Fibroblast of lung (primary cell): ENCODE results near the gene ATP10B. TPM values are rescaled to one million over a fixed set of nuclear protein-coding genes. Genes with fewer than 3 reads are reported as not detected.

Experiments
- DNase-seq, 2 donors: peaks; one replicate each; pipeline versions ENCODE4 v3.0.0 to v3.0.0-alpha.2; 2010; ENCODE audit warnings: low read depth in 2 of 2
- H2AFZ ChIP-seq: 2 replicates; pipeline ENCODE4 v1.5.1; 2012; ENCODE audit warnings: low read length, control low read depth, inconsistent platforms
- H3K27ac ChIP-seq: 2 replicates; pipeline ENCODE4 v1.5.1; 2011; ENCODE audit warnings: low read length, control low read depth; ENCODE audit not compliant: insufficient read depth
- H3K27me3 ChIP-seq: 2 replicates; pipeline ENCODE4 v1.5.1; 2011; ENCODE audit warnings: mild to moderate bottlenecking, low read length; ENCODE audit not compliant: control insufficient read depth, insufficient read depth
- H3K36me3 ChIP-seq: 2 replicates; pipeline ENCODE4 v1.5.1; 2011; ENCODE audit warnings: low read length; ENCODE audit not compliant: control insufficient read depth, insufficient read depth
- H3K4me1 ChIP-seq: 2 replicates; pipeline ENCODE4 v1.5.1; 2011; ENCODE audit warnings: low read length; ENCODE audit not compliant: control insufficient read depth, insufficient read depth; ENCODE audit errors: extremely low read depth
- H3K4me2 ChIP-seq: 2 replicates; pipeline ENCODE4 v1.5.1; 2011; ENCODE audit warnings: low read length, control low read depth; ENCODE audit not compliant: insufficient read depth; ENCODE audit errors: extremely low read depth
- H3K4me3 ChIP-seq, 4 experiments: fragments of 200-600 bp in 1 of 4; sonication (generic) in 1 of 4; replicated peaks in 1 of 4; 2 replicates each; pipeline ENCODE4 v1.5.1; 2011 to 2016; ENCODE audit warnings: low read length in 4 of 4, low read depth in 3 of 4, mild to moderate bottlenecking in 3 of 4, control low read depth in 2 of 4, inconsistent platforms in 1 of 4, mixed read lengths in 1 of 4; ENCODE audit not compliant: insufficient read depth in 1 of 4; ENCODE audit errors: control extremely low read depth in 1 of 4
- H3K79me2 ChIP-seq: 2 replicates; pipeline ENCODE4 v1.5.1; 2012; ENCODE audit warnings: mild to moderate bottlenecking, low read length, inconsistent platforms; ENCODE audit not compliant: control insufficient read depth, insufficient read depth
- H3K9ac ChIP-seq: 2 replicates; pipeline ENCODE4 v1.5.1; 2011; ENCODE audit warnings: mild to moderate bottlenecking, low read length, control low read depth; ENCODE audit not compliant: insufficient read depth
- H3K9me3 ChIP-seq: 2 replicates; pipeline ENCODE4 v1.5.1; 2012; ENCODE audit warnings: low read depth, low read length; ENCODE audit not compliant: control insufficient read depth, insufficient read depth
- H4K20me1 ChIP-seq: 2 replicates; pipeline ENCODE4 v1.5.1; 2011; ENCODE audit warnings: low read length; ENCODE audit not compliant: control insufficient read depth, insufficient read depth; ENCODE audit errors: extremely low read depth
- CTCF ChIP-seq, 2 donors: IDR thresholded peaks in 1 of 2; conservative IDR thresholded peaks in 1 of 2; 1 replicate in 1 of 2; 2 replicates in 1 of 2; pipeline ENCODE4 v1.5.1; 2011 to 2012; ENCODE audit warnings: low read length in 2 of 2, control low read depth in 1 of 2, inconsistent platforms in 1 of 2, low read depth in 1 of 2, mild to moderate bottlenecking in 1 of 2
- EZH2 ChIP-seq: IDR thresholded peaks from 2 replicates; pipeline ENCODE4 v1.5.1; 2012; ENCODE audit warnings: low read length, control low read depth, mild to moderate bottlenecking; ENCODE audit errors: missing control alignments
- polyA plus RNA-seq, 2 donors: library from polyadenylated mRNA; depleted of rRNA in 1 of 2; stranded (reverse) in 1 of 2; unstranded in 1 of 2; fragments of >200 nt; gene quantifications; 2 replicates each; pipeline ENCODE4 v1.2.1, GENCODE V29; 2011 to 2012; ENCODE audit warnings: missing spikeins in 1 of 2
- total RNA-seq: library from RNA; depleted of rRNA; stranded (reverse); fragments of >200 nt; gene quantifications from 2 replicates; pipeline ENCODE4 v1.2.1, GENCODE V29; 2014

The ATP10B gene
- total and polyA plus RNA-seq, 2 donors (not counting 1 experiment from before 2014, with no cell fraction given): not detected

GRCh38 chr5:160667160-160667559 lies 184.9 kb downstream of the ATP10B start:
- Histone ChIP-seq H3K9me3 (no peaks in the 10 kb centered on the region), H3K27me3 (no peaks in the 10 kb centered on the region), H3K36me3 (no peaks in the 10 kb centered on the region), H3K4me2 (no peak overlapping the region), H3K27ac (no peak overlapping the region), H4K20me1 (no peaks in the 10 kb centered on the region), H2AFZ (no peak overlapping the region), H3K9ac (no peak overlapping the region), H3K4me1 (no peaks in the 10 kb centered on the region), H3K4me3 (no peak overlapping the region), H3K79me2 (no peaks in the 10 kb centered on the region)
- no peak for DNase-seq
- TF ChIP-seq EZH2 (no peak), CTCF (conservative IDR thresholded peaks at IDR 0.05 in 1 of 2, IDR thresholded peaks at IDR 0.05 in 1 of 2; ENCODE audit: low read depth in 1 of 2, low read length in 2 of 2) (no peak)

DNA sequence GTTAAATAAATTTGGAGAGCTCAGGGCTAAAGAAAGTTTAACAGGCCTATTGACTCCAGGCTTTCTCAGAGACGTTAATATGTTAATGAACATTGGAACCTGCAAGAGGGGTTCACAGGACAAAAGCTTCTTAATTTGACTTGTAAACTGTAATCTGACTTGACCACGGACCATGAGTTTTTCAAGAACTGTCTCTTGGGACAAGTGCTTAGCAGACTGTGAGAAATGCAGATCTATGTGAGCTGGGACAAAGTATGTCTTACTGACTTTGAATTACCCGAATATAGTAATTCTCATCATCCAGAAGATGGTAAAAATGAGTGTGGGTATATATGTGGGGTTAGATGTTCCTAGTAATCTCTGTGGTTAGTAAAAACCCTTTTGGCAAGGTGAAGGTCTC lies 186.6 kb downstream of the ATP10B start:
- no peaks in the 10 kb centered on the region for H3K4me1 ChIP-seq
- no peak overlapping the region for H3K4me2 ChIP-seq
- no peaks in the 10 kb centered on the region for H3K79me2 ChIP-seq
- no peaks in the 10 kb centered on the region for H3K27me3 ChIP-seq
- H3K27ac ChIP-seq: no peak overlapping the region
- H3K36me3 ChIP-seq: no peaks in the 10 kb centered on the region
- H3K4me3 ChIP-seq: no peak overlapping the region
- TF ChIP-seq CTCF (conservative IDR thresholded peaks at IDR 0.05 in 1 of 2, IDR thresholded peaks at IDR 0.05 in 1 of 2; ENCODE audit: low read depth in 1 of 2, low read length in 2 of 2) (no peak), EZH2 (no peak)
- H3K9ac ChIP-seq: no peak overlapping the region
- no peak for DNase-seq
- no peak overlapping the region for H2AFZ ChIP-seq
- H3K9me3 ChIP-seq: no peaks in the 10 kb centered on the region
- no peaks in the 10 kb centered on the region for H4K20me1 ChIP-seq

GRCh38 chr5:160660132-160660531 lies 191.9 kb downstream of the ATP10B start:
- H3K9ac ChIP-seq: no peak overlapping the region
- no peaks in the 10 kb centered on the region for H3K36me3 ChIP-seq
- no peaks in the 10 kb centered on the region for H4K20me1 ChIP-seq
- no peaks in the 10 kb centered on the region for H3K4me1 ChIP-seq
- no peak for TF ChIP-seq CTCF (conservative IDR thresholded peaks at IDR 0.05 in 1 of 2, IDR thresholded peaks at IDR 0.05 in 1 of 2; ENCODE audit: low read depth in 1 of 2, low read length in 2 of 2)
- no peak for TF ChIP-seq EZH2
- no peaks in the 10 kb centered on the region for H3K79me2 ChIP-seq
- no peaks in the 10 kb centered on the region for H3K27me3 ChIP-seq
- no peak for DNase-seq
- H3K27ac ChIP-seq: no peak overlapping the region
- no peak overlapping the region for H3K4me2 ChIP-seq
- H3K4me3 ChIP-seq: no peak overlapping the region
- H3K9me3 ChIP-seq: no peaks in the 10 kb centered on the region
- no peak overlapping the region for H2AFZ ChIP-seq
